Stomach (tissue), 4 donors: ENCODE measurements around the gene NMRAL1.

Experiments
- CTCF ChIP-seq, 7 experiments: fragments of 450-650 bp in 4 of 7; fragments of 200-600 bp in 3 of 7; sonication (generic) in 3 of 7; IDR thresholded peaks; one replicate each; pipeline ENCODE4 v1.5.1; 2016 to 2019; ENCODE audit warnings: antibody characterized with exemption in 7 of 7, control low read depth in 2 of 7, mild to moderate bottlenecking in 1 of 7
- POLR2A ChIP-seq, 4 donors: fragments of 450-650 bp; IDR thresholded peaks; one replicate each; pipeline ENCODE4 v1.6.1; 2016; ENCODE audit warnings: antibody characterized with exemption in 4 of 4, control low read depth in 2 of 4, mild to moderate bottlenecking in 1 of 4, moderate library complexity in 1 of 4
- POLR2AphosphoS5 ChIP-seq, 3 donors: sonication (generic); formaldehyde crosslinking; IDR thresholded peaks; one replicate each; pipeline ENCODE4 v1.6.1; 2016; ENCODE audit warnings: antibody characterized with exemption in 3 of 3

- TF ChIP-seq CTCF (IDR thresholded peaks at IDR 0.05), result no peak
- no peak for TF ChIP-seq POLR2A (IDR thresholded peaks at IDR 0.05)
- TF ChIP-seq POLR2AphosphoS5 (IDR thresholded peaks at IDR 0.05), result no peak
Measured at GRCh38 chr16:4513086-4513860, 38.8 kb upstream of the NMRAL1 start.
